ENCODE measurements around the gene RBM38.

The RBM38 gene

DNA sequence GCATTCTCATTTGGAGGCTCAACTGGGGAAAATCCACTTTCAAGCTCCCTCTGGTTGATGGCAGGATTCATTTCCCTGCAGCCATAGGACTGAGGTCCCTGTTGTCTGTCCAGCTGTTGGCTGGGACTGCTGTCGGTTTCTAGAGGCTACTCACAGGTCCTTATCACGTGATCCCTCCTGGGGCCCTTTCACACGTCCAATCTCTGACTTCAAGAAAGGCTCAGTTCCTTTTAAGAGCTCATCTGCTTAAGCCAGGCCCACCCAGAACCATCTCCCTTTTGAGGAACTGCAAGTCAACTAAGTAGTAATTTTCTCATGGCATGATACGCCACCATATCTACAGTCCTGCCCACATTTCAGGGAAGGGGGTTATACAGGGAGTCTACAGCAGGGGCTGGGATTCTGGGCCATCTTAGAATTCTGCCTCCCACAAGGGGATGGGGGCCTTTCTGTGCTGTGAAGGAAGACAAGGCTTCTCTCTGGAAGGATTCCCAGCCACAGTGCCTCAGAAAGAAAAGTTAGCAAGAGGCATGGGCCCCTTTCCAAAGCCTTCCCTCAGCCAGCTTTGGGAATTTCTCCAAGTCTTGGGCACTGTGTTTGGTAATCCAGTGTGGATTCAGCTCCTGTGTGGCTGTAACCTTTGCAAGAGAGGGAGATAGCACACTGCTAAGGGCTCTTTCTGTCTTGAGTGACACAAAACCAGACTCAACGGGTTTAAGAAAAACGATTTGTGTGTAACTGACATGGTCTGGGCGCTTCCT, 67.4 kb downstream of the RBM38 start:
- no peak for DNase-seq

Measured in NCI-H2107 (cell line).